ENCODE data around the gene SLC52A1.

GRCh38 chr17:5044630-5045029 lies 9.4 kb upstream of the SLC52A1 start:
- TF ChIP-seq POLR2A (IDR thresholded peaks at IDR 0.05), result no peak
- TF ChIP-seq CTCF (IDR thresholded peaks at IDR 0.05), result no peak
